Activated CD4-positive, CD25-positive, alpha-beta regulatory T cell treated with anti-CD3 and anti-CD28 coated beads, Interleukin-2, amount 50 U/mL, for 72 hours (primary cell): Measurements from ENCODE around the gene PRPS1.
"Not testable (repeated sequence)": the region's sequence is repeated elsewhere in the genome, so short reads cannot be mapped to it uniquely, and the experiment has no call there.

Experiments
- DNase-seq: peaks from one replicate; pipeline ENCODE4 v3.0.0; 2021

PRPS1 gene

GRCh38 chrX:107676559-107677378 lies 48.5 kb downstream of the PRPS1 start:
- peak; percentile 60 for DNase-seq

- no peak for DNase-seq
Observed at GRCh38 chrX:107677501-107677901, 49.2 kb downstream of the PRPS1 start.

- no peak for DNase-seq
Observed at GRCh38 chrX:107677909-107678308, 49.6 kb downstream of the PRPS1 start.

- peak; percentile 44 for DNase-seq
Observed at GRCh38 chrX:107678957-107679740, 50.8 kb downstream of the PRPS1 start.

- DNase-seq: no peak
Observed at GRCh38 chrX:107682256-107682655, 53.9 kb downstream of the PRPS1 start.

GRCh38 chrX:107683124-107683895 lies 55.0 kb downstream of the PRPS1 start:
- no peak for DNase-seq

GRCh38 chrX:107683931-107684330 lies 55.6 kb downstream of the PRPS1 start:
- DNase-seq: no peak

- DNase-seq: no peak
Observed at GRCh38 chrX:107684956-107685385, 56.7 kb downstream of the PRPS1 start.

- DNase-seq: not testable (repeated sequence)
Observed at GRCh38 chrX:107685586-107685985, 57.3 kb downstream of the PRPS1 start.

GRCh38 chrX:107686026-107686425 lies 57.7 kb downstream of the PRPS1 start:
- DNase-seq: no peak

- no peak for DNase-seq
Observed at GRCh38 chrX:107686792-107687191, 58.5 kb downstream of the PRPS1 start.

- DNase-seq: no peak
Observed at GRCh38 chrX:107687445-107687844, 59.1 kb downstream of the PRPS1 start.

GRCh38 chrX:107691024-107691448 lies 62.7 kb downstream of the PRPS1 start:
- no peak for DNase-seq

- DNase-seq: no peak
Observed at GRCh38 chrX:107699616-107700015, 71.3 kb downstream of the PRPS1 start.

- DNase-seq: no peak
Observed at GRCh38 chrX:107700317-107700774, 72.0 kb downstream of the PRPS1 start.
